MCF 10A (cell line): Measurements from ENCODE around the gene HSPA2. TPM values are rescaled to one million over a fixed set of nuclear protein-coding genes. Genes with fewer than 3 reads are reported as not detected.

Source experiments
- BruUV-seq: library from RNA; stranded (reverse); fragments of 400-500 nt; replicated peaks from 2 replicates; lab custom pipeline; 2021; lab: Mats Ljungman, UMichigan
- CTCF ChIA-PET: fragments of 300-600 bp; sonication (Branson Sonifier 250); formaldehyde crosslinking; extraction: SDS; loops from one replicate; lab custom pipeline; 2021; ENCODE audit warnings: antibody characterized with exemption, inconsistent platforms; lab: Yijun Ruan, JAX
- POLR2A ChIA-PET: fragments of 300-600, 350-650 bp; sonication (Branson Sonifier 250); formaldehyde crosslinking; extraction: SDS; loops from one replicate; lab custom pipeline; 2020; ENCODE audit warnings: antibody characterized with exemption, inconsistent platforms; lab: Yijun Ruan, JAX
- DNase-seq: peaks from one replicate; pipeline ENCODE4 v3.0.0-alpha.2; 2018; ENCODE audit not compliant: unreplicated experiment
- H3K27ac Mint-ChIP-seq: one replicate; pipeline ENCODE4 v1.8.0; 2022; ENCODE audit warnings: mild to moderate bottlenecking, low read depth, mixed read lengths; ENCODE audit not compliant: unreplicated experiment
- H3K27me3 Mint-ChIP-seq: one replicate; pipeline ENCODE4 v1.8.0; 2022; ENCODE audit warnings: mixed read lengths; ENCODE audit not compliant: insufficient read depth, unreplicated experiment
- H3K36me3 Mint-ChIP-seq: one replicate; pipeline ENCODE4 v1.8.0; 2022; ENCODE audit warnings: mild to moderate bottlenecking, moderate library complexity, mixed read lengths; ENCODE audit not compliant: insufficient read depth, unreplicated experiment
- H3K4me1 Mint-ChIP-seq: one replicate; pipeline ENCODE4 v1.8.0; 2022; ENCODE audit warnings: mixed read lengths; ENCODE audit not compliant: insufficient read depth, unreplicated experiment
- H3K4me3 Mint-ChIP-seq: one replicate; pipeline ENCODE4 v1.8.0; 2022; ENCODE audit warnings: mild to moderate bottlenecking, moderate library complexity, mixed read lengths; ENCODE audit not compliant: unreplicated experiment
- H3K9me3 Mint-ChIP-seq: one replicate; pipeline ENCODE4 v1.8.0; 2022; ENCODE audit warnings: mixed read lengths; ENCODE audit not compliant: unreplicated experiment
- intact Hi-C: fragments of 100-400 bp; cut with micrococcal nuclease; formaldehyde crosslinking; loops from 2 replicates; pipeline ENCODE4 v1.14.1; 2022
- total RNA-seq: library from RNA; stranded (reverse); gene quantifications from 2 replicates; pipeline ENCODE4 v1.2.3, GENCODE V29; 2022
- TF ChIP-seq, protein P1 (sequence below): fragments of 200-600 bp; IDR thresholded peaks from one replicate; pipeline ENCODE4 v1.8.0; 2022; ENCODE audit warnings: antibody characterized with exemption, mild to moderate bottlenecking; ENCODE audit not compliant: unreplicated experiment

Gene HSPA2
- total RNA-seq, 1 experiment from 2014 or later: 0.51 TPM

DNA sequence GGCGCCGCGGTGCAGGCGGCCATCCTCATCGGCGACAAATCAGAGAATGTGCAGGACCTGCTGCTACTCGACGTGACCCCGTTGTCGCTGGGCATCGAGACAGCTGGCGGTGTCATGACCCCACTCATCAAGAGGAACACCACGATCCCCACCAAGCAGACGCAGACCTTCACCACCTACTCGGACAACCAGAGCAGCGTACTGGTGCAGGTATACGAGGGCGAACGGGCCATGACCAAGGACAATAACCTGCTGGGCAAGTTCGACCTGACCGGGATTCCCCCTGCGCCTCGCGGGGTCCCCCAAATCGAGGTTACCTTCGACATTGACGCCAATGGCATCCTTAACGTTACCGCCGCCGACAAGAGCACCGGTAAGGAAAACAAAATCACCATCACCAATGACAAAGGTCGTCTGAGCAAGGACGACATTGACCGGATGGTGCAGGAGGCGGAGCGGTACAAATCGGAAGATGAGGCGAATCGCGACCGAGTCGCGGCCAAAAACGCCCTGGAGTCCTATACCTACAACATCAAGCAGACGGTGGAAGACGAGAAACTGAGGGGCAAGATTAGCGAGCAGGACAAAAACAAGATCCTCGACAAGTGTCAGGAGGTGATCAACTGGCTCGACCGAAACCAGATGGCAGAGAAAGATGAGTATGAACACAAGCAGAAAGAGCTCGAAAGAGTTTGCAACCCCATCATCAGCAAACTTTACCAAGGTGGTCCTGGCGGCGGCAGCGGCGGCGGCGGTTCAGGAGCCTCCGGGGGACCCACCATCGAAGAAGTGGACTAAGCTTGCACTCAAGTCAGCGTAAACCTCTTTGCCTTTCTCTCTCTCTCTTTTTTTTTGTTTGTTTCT is 1.7 kb downstream of the HSPA2 start:
- BruUV-seq: no TSS peak
- Mint-ChIP-seq H3K27me3 (no peaks in the 10 kb centered on the region), H3K4me3 (no peak overlapping the region), H3K36me3 (peaks cover 10% of the 10 kb centered on the region), H3K27ac (no peak overlapping the region), H3K4me1 (peaks cover 6% of the 10 kb centered on the region), H3K9me3 (no peaks in the 10 kb centered on the region)
- intact Hi-C loops: loop anchor here (2.0 kb wide), 1 partner anchor 223 kb away; no protein-coding TSS in a partner anchor
- TF ChIP-seq, protein P1, sequence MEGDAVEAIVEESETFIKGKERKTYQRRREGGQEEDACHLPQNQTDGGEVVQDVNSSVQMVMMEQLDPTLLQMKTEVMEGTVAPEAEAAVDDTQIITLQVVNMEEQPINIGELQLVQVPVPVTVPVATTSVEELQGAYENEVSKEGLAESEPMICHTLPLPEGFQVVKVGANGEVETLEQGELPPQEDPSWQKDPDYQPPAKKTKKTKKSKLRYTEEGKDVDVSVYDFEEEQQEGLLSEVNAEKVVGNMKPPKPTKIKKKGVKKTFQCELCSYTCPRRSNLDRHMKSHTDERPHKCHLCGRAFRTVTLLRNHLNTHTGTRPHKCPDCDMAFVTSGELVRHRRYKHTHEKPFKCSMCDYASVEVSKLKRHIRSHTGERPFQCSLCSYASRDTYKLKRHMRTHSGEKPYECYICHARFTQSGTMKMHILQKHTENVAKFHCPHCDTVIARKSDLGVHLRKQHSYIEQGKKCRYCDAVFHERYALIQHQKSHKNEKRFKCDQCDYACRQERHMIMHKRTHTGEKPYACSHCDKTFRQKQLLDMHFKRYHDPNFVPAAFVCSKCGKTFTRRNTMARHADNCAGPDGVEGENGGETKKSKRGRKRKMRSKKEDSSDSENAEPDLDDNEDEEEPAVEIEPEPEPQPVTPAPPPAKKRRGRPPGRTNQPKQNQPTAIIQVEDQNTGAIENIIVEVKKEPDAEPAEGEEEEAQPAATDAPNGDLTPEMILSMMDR: no peak
- ChIA-PET CTCF (interaction anchor here (0.5 to 5.9 kb wide), 7 partner anchors 8 to 369 kb away, joined by 3 to 53 read pairs (median 3); partner anchors contain the start of gene PPP1R36), POLR2A (interaction anchor here (0.7 to 2.7 kb wide), 4 partner anchors 21 to 124 kb away, joined by 3 to 14 read pairs (median 5); no protein-coding TSS in a partner anchor)
- no peak for DNase-seq

DNA sequence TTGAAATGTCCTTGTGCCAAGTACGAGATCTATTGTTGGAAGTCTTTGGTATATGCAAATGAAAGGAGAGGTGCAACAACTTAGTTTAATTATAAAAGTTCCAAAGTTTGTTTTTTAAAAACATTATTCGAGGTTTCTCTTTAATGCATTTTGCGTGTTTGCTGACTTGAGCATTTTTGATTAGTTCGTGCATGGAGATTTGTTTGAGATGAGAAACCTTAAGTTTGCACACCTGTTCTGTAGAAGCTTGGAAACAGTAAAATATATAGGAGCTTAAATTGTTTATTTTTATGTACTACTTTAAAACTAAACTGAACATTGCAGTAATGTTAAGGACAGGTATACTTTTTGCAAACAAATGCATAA is 2.3 kb downstream of the HSPA2 start:
- no peak for DNase-seq
- Mint-ChIP-seq H3K9me3 (no peaks in the 10 kb centered on the region), H3K27ac (no peak overlapping the region), H3K4me1 (peaks cover 6% of the 10 kb centered on the region), H3K4me3 (no peak overlapping the region), H3K36me3 (peaks cover 10% of the 10 kb centered on the region), H3K27me3 (no peaks in the 10 kb centered on the region)
- CTCF ChIA-PET: interaction anchor here (0.6 to 5.9 kb wide), 3 partner anchors 40 to 222 kb away, joined by 3 to 53 read pairs (median 6); no protein-coding TSS in a partner anchor
- intact Hi-C loops: no loop called here
- TF ChIP-seq, protein P1: no peak
- no TSS peak for BruUV-seq
- POLR2A ChIA-PET: interaction anchor here (0.7 to 2.0 kb wide), 4 partner anchors 21 to 124 kb away, joined by 3 to 7 read pairs (median 3); no protein-coding TSS in a partner anchor

DNA sequence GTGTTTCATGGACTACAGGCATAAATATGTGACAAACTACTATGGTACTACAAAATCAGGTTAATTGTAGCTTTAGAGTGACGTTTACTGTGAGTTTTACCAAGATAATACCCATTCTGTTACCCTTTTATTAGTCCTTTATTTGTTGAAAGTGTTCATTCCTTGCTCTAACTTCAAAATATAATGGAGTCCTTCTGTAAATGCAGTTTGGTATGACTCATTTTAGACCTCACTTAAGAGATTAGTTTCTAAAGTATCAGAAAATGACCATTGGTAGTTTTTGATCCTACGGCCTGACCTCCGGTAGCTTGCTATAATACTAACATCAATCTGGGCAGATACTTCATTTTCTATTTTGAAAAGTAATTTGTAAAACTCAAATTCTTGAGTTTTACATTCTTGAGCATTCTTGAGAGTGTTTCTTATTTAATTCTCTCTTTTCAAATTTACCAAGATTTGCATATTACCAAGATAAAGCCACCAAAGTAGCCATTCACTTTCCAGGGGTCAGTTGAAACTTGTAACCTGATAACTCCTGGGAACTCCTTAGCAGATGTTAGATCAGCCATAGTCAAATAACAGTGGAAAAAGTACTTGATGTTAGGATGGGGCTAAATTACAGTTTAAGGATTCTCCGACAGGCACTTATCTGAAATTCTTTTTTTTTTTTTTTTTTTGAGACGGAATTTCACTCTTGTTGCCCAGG is 4.2 kb downstream of the HSPA2 start:
- Mint-ChIP-seq H3K9me3 (no peaks in the 10 kb centered on the region), H3K27ac (no peak overlapping the region), H3K27me3 (no peaks in the 10 kb centered on the region), H3K4me1 (no peaks in the 10 kb centered on the region), H3K4me3 (no peak overlapping the region), H3K36me3 (peaks cover 10% of the 10 kb centered on the region)
- intact Hi-C loops: no loop called here
- no peak for DNase-seq
- CTCF ChIA-PET: interaction anchor here (5.9 kb wide), 1 partner anchor 92 kb away, joined by 53 read pairs; no protein-coding TSS in a partner anchor
- POLR2A ChIA-PET: interaction anchor here (0.9 to 2.0 kb wide), 4 partner anchors 24 to 91 kb away, joined by 3 to 7 read pairs (median 4); no protein-coding TSS in a partner anchor
- TF ChIP-seq, protein P1: no peak
- no TSS peak for BruUV-seq

DNA sequence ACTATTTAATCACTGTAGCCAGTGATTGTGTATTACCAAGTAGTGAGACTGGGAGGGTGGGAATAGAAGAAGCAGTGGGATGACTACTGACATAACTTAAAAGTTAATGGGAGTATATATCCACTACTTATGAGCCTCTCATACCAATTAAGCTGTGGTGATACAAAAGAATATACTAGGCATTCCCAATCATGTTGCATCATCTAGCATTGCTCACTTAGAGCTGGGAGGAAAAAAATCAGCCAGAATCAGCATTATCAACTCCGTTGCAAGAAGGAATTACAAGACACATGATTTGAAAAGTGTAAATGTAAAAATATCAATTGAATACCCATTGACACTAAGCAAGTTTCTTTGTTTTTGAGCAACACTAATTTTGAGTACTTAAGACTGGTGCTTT is 8.5 kb downstream of the HSPA2 start:
- no peak for DNase-seq
- intact Hi-C loops: no loop called here
- Mint-ChIP-seq H3K4me3 (no peak overlapping the region), H3K4me1 (no peaks in the 10 kb centered on the region), H3K9me3 (no peaks in the 10 kb centered on the region), H3K36me3 (peaks cover 6% of the 10 kb centered on the region), H3K27ac (no peak overlapping the region), H3K27me3 (peaks cover 10% of the 10 kb centered on the region)
- CTCF ChIA-PET: interaction anchor here (1.4 kb wide), 1 partner anchor 8 kb away, joined by 6 read pairs; the partner anchor contains the start of gene HSPA2
- POLR2A ChIA-PET: interaction anchor here (0.5 to 1.2 kb wide), 2 partner anchors 15 to 22 kb away, joined by 3 read pairs; no protein-coding TSS in a partner anchor
- BruUV-seq: no TSS peak
- TF ChIP-seq, protein P1: no peak
